SH-SY5Y (cell line): ENCODE data around the gene ITPR1.

Source experiments
- GATA2 ChIP-seq: IDR thresholded peaks from 2 replicates; pipeline ENCODE4 v1.6.1; 2011; ENCODE audit warnings: mild to moderate bottlenecking, low read depth, low read length
- GATA3 ChIP-seq: IDR thresholded peaks from 2 replicates; pipeline ENCODE4 v1.6.1; 2011; ENCODE audit warnings: low read depth, mild to moderate bottlenecking, low read length, moderate library complexity

DNA sequence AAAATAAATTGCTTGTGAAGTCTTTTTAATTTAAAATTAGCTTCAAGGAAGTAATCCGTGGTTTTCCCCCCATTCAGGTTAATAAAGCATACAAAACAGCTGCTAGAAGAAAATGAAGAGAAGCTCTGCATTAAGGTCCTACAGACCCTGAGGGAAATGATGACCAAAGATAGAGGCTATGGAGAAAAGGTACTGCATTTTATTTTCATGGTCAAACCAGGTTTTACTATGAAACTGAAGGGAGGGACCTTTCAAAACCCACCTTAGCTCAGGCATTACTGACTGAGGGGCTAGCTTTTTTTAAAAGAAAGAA lies 218.5 kb downstream of the ITPR1 start:
- TF ChIP-seq GATA2: no peak
- TF ChIP-seq GATA3: no peak
